Measurements from ENCODE around the gene CASZ1.
A peak's percentile ranks its signal among the peaks of the same experiment; 100 is the strongest.

CASZ1 gene

DNA sequence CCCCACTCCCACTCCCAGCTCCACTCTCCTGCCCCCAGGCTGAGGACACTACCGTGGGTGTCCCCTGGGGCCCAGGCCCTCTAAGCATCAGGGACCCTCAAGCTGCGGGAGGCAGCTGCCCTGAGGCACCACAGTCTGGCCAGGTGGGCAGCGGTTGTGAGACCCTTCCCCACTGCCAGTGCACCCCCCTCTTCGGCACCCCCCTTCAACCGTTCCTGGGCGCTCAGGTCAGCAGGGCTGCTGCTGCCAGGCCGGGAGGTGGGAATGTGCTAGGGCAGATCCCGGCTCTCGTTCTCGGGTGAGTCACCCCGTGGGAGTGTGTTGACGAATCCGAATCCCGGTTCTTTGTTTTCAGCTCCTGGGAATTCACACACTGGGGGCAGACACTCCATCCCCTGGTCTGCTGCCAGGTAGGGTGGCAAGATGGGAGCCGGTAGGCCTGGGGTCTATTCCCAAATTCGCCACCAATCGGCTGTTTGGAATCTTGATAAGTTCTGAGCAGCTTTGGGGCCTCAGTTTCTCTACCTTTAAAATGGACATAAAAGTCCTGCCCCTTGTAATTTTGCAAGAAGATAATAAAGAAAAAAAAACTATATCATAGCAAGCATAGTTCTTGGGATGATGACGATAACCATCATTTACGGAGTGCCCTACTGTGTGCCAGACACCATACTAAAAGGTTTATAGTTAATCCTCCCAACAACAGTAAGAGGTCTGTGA is 28.5 kb upstream of the CASZ1 start:
- DNase-seq (ENCODE audit: low spot score) = peak; percentile 69

DNA sequence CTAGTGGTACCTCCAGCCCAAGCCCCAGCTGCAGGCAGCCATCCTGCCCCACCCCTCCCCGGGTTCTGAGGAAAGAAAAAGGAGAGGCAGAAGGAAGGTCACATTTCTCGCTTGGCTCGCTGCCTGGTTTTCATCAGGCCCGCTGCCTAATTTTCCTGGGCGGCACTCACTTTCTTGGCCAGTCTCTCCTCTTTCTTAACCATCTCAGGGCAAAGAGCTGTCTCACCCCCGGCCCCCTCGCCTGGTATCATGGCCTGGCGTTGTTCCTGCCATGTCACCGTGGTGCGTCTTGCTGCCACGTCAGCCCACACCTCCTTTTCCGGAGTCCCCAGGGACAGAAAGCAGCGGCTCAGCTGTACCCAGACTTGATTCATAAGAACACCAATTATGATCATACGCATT is 26.6 kb upstream of the CASZ1 start:
- no peak for DNase-seq (ENCODE audit: low spot score)

DNA sequence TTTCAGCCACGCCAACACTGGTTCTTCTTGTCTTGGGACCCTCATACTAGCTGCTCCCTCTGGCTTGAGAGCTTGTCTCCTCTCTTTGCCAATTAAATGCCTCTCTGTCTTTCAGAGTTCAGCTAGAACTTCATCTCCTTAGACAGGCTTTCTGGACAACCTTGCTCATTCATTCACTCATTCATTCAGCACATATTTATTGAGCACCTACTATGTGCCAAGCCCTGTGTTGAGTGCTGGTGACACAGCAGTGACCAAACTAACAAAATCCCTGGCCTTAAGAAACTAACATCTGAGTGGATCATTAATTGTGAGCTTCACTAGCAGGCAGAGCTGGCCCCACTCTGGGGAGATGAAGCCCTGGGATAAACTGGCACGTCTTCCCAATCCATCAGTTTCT is 24.9 kb upstream of the CASZ1 start:
- DNase-seq (ENCODE audit: low spot score) = no peak

DNA sequence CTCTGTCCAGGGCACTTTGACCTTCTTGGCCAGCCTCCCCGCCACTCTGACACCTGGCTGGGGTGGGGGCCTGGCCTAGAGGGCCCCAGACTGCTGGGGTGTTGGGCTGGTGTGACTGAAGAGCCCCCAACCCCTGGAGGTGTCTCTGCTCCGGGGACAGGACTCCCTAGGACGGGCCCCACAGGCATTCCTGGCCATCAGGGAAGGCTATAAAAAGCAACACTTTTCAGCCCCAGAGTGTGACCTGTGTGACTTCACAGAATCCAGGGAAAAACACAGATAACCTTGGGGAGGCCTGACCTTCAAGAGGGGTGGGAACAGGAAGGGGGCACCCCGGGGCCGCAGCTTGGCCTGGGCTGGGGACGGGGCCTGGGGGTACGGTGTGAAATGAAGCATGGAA is 24.0 kb upstream of the CASZ1 start:
- DNase-seq (ENCODE audit: low spot score) = no peak

DNA sequence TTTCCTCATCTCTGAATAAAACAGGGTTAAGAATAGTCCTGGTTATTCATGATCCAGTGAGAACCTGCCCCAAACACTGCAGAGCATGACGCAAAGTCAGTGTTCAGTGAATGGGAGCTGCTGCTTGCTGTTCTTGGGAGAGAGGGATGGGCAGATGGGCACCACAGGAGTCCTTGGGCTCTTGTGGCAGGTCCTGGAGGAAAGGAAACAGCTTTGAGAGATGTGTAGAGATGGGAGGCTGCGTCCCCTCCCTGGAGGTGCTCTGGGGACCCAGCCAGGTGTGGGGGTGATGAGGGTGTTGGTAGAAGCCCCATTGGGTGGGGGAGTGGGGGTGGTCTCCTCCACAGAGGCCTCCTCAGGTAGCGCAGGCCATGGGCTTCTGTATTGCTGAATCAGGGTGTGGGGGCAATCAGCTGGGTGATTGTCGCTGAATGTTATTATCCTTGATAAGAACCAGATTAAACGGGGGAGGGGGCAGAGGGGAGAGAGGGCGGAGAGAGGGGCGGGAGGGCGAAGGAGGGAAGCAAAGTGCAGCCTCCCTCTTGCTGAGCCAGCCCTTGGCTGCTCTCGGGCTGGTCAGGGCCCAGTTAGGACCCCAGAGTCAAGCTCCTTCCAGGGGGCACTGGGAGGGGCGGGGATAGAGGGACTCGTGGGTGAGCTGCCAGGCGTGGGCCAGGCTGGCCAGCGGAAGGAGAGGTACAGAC is 22.9 kb upstream of the CASZ1 start:
- no peak for DNase-seq (ENCODE audit: low spot score)

DNA sequence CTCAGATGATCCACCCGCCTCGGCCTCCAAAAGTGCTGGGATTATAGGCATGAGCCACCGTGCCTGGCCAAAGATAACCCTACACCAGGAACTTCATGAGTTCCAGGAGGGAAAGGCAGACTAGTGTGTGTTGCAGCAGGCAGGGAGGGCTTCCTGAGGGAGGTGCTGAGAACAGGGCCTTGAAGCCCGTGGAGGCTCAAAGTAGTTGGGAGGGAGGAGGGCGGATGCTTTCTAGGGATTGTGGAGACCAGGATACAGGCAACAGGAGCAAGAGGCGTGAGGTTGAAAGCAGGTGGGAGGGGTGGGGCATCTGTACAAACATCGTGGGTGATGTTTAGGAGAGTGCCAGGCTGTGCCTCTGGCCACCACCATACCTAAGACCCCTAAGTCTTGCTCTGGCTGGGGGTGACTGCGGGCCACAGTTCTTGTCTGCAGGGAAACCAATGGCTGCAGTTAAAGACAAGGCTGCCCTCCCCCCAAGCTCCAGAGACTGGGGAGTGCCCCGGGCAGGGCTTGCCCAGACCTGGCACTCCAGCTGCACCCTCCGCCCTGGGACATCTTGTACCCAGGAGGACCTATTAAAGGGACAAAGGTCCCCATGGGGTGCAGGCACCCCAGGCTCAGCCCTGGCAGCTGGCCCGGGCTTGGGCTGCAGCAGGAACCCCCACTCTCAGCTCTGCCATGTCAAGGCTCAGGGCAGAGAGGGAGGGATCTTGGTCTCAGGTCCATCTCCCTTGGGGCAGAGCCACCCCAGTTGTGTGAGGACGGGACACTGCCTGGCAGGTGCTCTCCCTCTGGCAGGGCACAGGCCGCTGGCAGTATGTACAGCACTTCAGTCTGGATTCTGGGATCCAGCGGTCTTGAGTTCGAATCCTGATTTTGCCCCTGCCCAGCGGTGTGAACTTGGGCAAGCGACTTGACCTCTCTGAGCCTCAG is 22.1 kb upstream of the CASZ1 start:
- DNase-seq (ENCODE audit: low spot score) = no peak

DNA sequence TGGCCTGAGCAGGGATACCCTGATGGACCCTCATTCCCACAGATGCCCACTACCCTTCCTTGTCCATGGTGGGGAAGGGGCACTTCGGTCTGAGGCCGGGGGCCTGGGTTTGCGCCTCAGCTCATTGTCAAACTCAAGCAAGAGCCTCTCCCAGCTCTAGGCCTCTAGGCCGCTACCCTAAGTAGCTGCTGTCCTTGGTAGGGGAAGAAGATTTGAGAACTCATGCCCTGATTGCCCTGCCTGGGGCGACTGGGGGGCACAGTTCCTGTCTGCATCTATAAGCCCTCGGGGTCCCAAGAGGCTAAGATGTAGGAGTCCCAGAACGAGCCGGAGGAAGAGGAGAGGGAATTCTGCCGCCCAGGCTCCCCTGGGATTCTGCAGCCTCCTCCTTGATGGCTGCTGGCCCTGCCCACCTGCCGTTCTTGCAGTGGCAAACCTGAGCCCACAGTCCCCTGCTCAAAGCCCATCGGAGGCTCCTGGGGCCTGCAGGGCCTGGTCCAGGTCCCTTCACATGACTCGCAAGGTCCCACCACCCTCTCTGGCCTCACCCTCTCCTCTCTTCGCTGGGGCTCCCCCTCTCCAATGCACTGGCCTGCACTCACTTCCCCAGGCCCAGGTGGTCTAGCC is 20.4 kb upstream of the CASZ1 start:
- no peak for DNase-seq (ENCODE audit: low spot score)

DNA sequence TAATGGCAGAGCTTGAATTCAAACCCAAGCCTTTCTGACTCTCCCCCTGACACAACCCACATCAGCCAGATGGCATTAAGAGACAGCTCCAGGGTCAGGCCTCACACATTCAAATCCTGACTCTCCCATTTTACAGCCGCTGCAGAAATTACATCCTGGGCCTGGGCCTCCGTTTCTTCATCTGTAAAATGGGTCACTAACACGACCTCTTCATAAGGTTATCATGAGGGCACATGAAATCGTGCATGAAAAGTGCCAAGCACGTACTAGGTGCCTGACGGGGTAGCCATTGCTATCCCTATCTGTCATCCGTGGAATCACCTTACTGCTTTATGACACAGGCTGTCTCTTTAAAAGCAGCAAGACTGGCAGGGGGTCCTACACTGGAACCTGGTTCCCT is 19.8 kb upstream of the CASZ1 start:
- no peak for DNase-seq (ENCODE audit: low spot score)

DNA sequence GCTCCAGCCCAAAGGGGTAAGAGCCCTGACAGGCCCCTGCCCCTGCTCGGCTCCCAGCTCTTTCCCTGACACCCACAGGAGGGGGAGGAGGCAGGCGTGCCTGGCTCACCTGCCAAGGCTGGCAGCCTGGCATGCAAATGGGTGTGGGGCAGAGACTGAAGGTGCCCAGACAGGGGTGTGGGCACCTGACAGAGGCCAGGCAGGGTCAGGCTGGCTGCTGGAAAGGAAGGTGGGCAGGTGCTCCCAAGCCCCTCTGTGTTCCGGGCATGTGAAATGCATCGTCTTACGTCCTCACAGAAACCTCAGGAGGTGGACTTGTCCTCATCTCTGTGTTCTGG is 19.4 kb upstream of the CASZ1 start:
- DNase-seq (ENCODE audit: low spot score) = no peak

DNA sequence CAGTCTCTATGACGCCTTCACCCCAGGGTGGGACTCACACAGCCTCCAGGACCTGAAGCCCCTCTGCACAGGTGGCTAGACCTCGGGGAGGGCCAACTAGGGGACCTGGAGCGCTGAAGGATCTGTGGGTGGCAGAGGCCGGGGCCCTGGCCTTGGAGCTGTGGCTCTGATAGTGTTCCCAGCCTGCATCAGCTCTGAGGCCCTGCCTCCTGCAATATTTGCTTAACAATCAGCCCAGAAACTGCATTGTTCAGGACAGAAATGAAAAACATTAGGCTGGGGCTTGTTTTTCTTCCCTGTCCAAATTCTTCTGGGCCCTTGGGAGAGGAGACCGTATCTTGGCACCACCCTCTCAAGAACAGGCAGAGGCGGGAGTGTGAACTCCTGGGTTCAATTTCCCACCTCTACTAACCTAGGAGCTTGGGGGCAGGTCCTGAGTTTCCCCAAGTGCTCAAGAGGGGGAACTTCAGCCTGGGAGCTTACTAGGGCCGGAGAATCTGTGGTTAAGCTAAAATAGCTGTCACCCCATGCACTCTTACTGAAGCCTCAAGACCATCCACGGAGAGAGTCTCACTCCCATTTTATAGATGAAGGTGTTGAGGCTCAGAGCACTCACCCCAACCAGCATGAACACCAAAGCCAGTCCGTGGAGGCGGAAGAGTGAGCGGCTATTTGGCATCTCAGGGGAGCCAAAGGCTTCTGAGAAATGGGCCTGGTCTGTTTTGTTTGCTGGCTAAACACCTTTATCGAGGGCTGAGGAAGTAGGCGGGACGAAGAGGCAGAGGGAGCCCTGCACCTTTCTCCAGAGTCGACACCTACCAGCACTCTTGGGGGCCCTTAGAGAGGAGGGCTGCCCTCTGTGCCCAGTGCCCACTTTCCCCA is 18.8 kb upstream of the CASZ1 start:
- no peak for DNase-seq (ENCODE audit: low spot score)

DNA sequence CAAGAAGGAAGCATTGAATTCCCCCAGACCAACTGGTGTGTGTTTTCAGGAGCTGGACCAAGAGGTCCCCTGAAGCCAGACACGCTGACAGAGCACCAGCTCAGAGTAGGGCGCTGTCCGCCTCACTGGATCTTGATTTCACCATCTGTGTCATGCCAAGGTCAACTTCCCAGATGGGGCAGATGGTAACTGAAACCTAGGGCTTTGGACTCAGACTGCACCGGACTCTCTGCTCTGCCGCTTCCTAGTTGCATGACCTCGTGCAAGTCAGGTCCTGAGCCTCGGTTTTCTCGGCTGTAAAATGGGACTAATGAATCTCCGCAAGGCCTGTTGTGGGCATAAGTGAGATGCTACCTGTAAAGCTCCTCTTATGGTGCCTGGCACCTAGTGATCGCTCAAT is 17.9 kb upstream of the CASZ1 start:
- DNase-seq (ENCODE audit: low spot score) = no peak

DNA sequence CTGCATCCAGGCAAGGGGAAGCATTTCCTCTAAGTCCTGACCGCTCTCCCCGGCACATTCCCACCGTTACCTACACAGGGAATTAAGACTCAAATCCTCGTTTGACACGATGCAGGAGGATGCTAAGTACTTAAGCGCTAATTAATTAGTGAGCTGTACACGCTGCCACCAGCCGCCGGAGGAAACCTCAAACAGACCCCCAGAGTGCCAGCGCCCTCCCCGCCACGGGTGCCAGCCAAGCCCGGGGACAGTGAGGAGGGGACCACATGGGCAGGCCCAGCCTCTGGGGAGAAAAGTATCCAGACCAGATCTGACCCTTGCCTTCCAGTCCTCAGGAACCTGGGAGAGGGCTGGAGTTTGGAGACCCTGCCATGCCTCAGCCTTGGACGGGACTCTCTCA is 17.4 kb upstream of the CASZ1 start:
- DNase-seq (ENCODE audit: low spot score) = no peak

DNA sequence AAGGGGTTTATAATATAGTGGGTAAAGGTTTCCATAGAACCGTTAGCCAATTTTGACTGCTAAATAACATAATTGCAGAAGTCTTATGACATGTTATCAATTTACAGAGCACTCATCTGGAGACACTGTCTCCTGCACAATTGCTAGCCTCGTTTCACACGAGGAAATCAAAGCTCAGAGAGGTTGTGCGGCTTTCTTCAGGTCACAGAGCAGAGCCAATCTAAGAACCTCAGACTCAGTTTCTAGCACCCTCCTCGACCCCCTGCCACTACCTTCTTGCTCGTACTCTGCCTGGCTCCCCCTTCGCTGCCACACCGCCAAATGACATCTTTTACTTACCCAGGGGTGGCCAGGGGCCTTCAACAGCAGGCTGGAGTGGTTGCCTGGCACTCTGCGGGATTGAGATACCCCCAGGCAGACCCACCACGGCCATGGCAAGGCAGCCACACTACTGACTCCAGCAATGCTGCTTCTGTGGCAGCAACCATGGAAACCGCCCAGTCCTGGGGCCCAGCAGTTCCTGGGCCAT is 16.0 kb upstream of the CASZ1 start:
- no peak for DNase-seq (ENCODE audit: low spot score)

DNA sequence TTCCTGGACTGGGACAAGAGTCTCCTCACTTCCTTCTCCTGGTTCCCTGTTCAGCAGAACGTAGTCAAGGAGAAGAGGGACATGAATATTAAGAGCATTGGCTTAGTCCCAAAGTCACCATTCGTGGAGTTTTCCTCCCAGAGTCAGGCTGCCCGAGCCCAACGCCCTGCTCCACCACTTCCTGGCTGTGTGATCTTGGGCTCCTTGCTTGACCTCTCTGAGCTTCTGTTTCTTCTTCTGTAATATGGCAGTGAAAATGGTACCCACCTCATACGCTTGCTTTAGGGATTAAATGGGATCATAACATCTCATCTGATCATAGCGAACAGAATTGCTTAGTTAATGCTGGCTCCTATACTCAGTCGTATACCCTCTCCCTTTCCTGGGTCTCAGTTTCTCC is 12.0 kb upstream of the CASZ1 start:
- DNase-seq (ENCODE audit: low spot score) = no peak

DNA sequence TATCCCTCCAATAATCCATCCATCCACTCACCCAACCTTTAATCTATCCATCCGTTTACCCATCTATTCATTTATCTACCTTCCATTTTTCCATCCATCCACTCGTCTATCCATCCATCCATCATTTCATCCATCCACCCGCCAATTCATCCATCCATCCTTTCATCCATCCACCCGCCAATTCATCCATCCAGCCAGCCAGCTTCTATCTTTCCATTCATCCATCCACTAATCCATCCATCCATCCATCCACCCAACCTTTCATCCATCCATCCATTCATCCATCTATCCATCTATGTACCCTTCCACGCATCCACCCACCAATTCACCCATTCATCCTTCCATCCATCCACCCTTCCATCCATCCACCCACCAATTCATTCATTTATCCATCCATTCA is 10.5 kb upstream of the CASZ1 start:
- DNase-seq (ENCODE audit: low spot score) = no peak

DNA sequence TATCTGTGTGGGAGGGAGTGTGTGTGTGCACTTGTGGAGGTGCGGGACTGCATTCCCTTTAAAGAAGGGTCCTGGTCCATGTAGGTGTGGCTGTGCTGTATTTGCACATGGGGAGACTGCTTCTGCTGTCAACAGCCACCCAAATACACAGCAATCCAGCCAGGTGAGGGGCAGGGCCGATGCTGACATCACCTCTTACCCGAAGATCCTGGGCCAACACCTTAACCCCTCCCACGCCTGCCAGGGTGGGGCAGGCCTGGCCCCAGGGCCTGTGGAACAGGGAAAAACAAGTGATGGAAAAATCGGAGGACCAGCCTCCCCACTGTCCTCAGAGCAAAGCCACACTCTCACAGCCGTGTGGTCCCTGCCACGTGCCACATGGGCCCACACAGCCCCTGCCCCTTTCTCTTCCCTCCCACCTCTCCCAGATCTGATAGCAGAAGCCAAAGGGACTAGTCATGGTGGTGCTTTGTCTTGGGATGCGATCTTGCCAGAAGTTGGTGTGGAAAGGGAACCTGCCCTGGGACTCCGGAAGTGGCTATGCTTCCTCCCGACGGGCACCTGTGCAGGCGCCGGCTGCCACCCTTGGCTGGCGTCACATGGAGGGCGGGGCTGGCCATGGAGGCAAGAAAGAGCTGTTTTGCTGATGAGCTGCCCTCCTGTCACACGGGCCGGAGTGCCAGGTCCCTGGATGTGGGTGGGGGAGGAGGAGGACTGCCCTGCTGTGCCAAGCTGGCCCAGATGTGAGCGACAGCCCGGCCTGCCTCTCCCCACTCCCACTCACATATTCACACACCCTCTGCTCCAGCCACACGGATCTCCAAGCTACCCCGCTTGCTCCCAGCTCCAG is 7.8 kb upstream of the CASZ1 start:
- no peak for DNase-seq (ENCODE audit: low spot score)

DNA sequence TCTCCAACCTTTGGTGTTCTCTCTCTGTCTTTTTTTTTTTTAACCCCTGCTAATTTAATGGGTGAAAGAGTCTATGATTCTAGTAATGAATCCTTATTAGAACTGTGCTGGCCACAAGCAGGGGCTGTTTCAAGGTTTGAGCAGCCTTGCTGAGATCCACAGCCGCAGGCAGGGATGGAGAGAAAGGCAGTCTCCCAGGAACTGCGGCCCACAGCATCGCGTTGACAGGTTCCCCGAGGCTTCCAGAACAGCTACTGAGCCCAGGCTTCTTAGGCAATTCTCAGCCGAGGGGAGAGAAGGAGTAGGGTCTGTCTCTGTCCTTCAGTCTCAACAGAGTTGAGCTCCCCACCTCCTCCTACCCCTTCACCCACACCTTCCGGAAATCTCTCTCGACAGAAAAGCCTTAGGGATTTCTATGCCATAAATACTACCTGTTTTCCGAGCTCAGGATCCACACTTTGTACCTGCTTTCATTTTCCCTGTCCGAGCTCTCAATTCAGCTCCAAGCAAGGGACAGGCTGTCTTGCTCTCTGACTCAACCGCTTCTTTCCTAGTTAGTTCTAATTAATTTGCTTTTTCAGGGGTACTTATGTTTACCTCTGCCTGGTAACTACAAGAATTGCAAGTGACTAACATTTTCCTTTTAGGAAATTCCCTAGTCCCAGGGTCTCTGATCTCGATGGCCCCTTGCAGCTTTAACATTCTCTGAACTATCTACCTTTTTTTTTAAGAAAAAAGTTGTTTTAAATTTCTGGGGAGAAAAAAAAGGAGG is 6.7 kb upstream of the CASZ1 start:
- DNase-seq (ENCODE audit: low spot score) = no peak

DNA sequence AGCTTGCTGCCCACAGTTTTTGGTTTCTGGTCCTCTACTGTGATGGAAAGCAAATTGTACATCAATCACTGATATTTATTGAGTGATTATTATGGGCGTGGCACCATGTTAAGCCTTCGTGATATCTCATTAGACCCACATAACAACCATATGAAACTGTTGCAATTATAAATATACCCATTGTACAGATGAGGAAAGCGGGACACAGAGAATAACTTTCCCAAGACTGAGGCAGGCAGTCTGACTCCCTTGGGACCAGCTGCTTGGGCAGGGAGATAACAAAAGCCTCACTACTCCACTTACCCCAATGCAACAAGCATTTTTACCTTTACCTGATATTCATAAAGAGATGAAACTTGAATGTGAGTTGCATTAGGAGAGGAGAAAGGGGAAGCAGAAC is 4.3 kb upstream of the CASZ1 start:
- DNase-seq (ENCODE audit: low spot score) = no peak

DNA sequence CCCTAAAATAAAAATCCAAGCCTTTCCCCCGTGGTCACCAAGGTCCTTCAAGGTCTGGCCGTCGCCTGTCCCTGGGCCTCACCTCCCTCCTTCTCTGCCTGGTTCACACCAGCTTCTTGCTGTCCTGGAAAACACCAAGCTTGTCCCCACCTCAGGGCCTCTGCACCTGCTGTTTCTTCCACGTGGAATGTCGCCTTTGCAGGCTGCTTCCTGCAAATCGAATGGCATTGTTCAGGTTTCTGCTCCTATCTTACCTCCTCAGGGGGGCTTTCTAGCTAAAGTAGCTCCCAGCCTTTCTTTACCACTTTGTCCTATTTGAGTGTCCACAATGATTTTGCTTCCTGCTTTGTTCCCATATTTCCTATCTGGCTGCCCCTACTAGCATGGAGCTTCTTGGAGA is 3.3 kb upstream of the CASZ1 start:
- DNase-seq (ENCODE audit: low spot score) = no peak
